ENCODE results near the gene PDXK.

Gene PDXK

DNA sequence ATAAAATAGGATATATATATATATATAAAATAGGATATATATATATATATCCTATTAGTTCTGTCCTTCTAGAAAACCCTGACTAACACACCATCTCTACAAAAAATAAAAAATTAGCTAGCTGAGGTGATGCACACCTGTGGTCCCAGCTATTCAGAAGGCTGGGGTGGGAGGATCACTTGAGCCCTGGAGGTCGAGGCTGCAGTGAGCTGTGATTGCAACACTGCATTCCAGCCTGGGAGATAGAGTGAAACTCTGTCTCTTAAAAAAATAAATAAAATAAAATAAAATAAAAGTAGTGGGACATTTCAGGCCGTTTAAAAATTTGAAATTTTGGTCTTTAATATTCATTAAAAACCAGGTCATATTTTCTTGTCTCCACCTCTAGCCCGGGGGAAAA, 66.2 kb downstream of the PDXK start:
- no peak for DNase-seq

DNA sequence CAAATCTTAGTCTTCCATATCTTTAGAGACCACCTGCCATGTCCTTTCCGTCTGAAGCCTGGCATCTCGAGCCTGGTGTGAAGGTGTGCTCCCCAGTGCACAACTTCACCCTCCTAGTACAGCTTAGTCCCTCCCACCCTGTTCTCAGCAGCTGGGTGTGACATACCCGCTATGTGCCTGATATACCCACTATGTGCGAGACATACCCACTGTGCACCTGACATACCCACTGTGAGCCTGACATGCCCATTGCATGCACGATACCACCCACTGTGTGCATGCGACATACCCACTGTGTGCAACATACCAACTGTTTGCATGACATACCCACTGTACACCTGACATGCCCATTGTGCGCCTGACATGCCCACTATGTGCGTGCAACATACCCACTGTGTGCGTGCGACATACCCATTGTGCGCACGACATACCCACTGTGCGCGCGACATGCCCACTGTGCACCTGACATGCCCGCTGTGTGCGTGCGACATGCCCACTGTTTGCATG, 67.4 kb downstream of the PDXK start:
- no peak for DNase-seq

DNA sequence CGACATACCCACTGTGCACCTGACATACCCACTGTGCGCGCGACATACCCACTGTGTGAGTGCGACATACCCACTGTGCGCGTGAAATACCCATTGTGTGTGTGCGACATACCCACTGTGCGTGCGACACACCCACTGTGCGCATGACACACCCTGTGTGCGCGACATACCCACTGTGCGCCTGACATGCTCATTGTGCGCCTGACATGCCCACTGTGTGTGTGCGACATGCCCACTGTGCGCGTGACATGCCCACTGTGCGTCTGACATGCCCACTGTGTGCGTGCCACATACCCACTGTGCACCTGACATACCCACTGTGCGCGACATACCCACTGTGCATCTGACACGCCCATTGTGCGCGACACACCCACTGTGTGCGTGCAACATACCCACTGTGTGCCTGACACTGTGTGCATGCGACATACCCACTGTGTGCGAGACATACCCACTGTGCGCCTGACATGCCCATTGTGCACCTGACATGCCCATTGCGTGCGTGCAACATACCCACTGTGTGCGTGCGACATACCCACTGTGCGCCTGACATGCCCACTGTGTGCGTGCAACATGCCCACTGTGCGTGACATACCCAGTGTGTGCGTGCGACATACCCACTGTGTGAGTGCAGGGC, 68.0 kb downstream of the PDXK start:
- DNase-seq: no peak

DNA sequence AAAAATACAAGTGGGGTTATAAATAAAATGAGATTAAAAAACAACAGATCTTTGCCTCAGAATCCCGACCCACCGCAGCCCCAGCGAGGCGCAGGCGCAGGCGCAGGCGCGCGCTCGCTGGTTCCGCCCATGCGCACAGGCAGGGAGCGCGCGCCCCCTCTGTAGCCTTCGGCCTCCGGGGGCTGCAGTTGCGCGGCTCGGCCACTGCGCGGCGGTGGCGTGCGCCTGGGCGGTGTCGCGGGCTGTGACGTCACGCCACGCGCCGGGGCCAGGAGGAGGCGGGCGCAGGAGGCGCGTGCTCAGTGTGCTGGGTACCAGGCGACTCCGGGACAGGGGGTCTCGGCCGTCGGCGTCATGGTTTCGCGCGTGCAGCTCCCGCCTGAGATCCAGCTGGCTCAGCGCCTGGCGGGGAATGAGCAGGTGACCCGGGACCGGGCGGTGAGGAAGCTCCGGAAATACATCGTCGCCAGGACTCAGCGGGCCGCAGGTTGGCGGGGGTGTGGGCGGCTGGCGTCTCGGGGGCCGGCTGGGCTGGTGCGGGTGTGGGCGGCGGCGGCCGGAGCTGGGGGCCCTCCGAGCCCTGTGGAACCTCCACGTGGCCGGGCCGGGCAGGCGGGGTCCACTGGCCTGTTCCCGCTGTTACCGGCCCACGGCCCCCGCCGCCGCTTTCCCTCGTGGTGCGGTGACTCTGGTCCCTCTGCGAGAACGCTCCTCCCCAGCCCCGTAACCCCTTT, 70.5 kb downstream of the PDXK start, which contains the start of gene RRP1:
Gene RRP1 (plus strand): TSS at position 302 of the 734 bp plus-strand sequence. CDS start 53 bp downstream, at position 355.
- DNase-seq: peak; percentile 96

DNA sequence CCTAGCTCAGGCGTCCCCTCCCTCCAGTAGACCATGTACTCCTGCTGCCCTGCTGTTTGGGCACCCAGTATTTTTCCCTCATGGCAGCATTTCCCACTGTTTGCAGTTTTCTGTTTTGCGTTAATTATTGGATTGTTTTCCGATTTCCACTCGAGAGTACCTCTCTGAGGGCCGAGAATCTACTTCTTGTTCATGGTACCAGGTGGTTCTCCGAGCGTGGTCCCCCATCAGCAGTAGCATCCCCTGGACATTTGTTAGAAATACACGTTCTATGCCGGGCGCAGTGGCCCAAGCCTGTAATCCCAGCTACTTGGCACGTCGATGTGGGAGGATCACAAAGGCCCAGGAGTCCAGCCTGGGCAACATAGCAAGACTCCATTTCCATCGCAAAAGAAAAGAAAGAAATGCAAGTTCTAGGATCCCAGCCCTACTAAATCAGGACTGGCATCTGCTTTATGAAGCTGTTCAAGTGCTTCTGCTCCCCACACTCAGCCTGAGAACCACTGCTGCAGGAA, 71.1 kb downstream of the PDXK start:
- DNase-seq: no peak

DNA sequence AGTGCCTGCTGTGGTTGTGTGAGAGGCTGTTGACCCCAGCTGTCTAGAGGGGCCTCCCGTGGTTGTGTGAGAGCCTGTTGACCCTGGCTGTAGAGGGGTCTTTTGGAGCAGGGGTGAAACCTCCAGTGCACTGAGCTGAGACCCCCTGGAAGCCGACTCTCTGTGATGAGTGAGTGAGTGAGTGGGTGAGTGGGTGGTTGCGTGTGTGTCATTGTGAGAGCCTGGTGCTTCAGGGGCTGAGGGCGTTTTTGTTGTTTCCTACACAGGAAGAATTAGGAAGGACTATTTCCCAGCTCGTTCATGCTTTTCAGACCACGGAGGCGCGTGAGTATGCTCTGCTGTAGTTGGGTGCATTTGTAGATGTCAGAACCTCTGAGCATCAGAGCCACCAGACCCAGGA, 73.5 kb downstream of the PDXK start:
- no peak for DNase-seq

DNA sequence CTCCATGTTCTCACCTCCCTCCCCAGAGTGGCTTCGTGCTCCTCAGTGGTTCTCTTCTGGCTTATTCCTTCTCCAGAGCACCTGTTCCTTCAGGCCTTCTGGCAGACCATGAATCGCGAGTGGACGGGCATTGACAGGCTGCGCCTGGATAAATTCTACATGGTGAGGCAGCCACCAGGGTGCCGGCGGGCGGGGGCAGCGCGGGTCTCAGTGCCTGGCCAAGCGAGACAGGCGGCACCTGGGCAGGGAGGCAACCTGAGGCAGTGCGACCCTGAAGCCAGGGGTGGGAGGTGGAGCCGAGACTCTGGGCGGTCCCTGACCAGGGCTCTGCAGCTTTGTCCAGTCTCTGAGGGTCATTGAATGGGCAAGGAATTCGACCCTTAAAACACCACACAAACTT, 74.3 kb downstream of the PDXK start:
- no peak for DNase-seq

DNA sequence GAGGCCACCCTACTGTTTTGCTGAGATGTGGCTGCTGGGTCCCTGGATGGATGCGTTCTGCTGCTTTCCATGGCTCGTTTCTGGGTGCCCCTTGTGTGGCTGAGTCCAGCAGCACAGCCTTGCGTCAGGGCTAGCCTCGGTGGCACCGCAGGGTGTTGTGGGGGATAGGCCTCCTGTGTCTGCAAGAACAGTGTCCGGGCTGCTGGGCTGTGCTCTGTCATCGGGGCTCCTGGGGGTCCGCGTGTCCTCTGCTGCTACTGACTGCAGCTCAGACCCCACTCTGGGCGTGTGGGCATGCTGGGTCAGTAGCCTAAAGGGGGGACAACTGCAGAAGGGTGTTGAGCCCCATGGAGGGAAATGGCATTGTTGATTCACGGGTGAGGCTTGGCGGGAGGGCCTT, 75.4 kb downstream of the PDXK start:
- no peak for DNase-seq

DNA sequence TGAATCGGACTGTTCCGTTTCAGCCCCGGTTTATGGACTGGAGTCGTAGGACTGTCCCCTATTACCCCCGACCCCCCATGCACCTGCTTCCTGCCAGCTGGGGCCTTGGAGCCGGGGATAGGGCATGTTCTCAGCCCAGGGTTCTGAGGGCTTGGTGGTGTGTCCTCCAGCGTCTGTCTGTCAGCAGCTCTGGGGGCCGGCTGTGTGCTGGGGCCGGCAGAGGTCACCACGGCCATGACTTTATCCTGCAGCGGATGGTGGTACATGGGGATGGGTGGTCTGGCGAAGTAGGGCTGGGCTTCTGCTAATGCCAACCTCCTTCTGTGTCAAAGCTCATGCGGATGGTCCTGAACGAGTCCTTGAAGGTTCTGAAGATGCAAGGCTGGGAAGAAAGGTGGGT, 75.9 kb downstream of the PDXK start:
- no peak for DNase-seq

DNA sequence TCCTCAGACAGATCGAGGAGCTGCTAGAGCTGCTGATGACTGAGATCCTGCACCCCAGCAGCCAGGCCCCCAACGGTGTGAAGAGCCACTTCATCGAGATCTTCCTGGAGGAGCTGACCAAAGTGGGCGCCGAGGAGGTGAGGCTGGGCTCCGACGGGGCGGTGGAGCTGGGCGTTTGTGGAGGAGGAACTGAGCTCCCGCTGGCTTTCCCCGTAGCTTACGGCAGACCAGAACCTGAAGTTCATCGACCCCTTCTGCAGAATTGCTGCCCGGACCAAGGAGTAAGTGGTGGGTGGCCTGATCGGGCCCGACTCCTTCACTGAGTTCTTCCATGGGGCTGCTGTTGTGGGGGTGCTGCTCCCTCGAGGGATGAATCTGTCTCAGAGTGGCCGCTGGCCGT, 78.5 kb downstream of the PDXK start:
- no peak for DNase-seq

DNA sequence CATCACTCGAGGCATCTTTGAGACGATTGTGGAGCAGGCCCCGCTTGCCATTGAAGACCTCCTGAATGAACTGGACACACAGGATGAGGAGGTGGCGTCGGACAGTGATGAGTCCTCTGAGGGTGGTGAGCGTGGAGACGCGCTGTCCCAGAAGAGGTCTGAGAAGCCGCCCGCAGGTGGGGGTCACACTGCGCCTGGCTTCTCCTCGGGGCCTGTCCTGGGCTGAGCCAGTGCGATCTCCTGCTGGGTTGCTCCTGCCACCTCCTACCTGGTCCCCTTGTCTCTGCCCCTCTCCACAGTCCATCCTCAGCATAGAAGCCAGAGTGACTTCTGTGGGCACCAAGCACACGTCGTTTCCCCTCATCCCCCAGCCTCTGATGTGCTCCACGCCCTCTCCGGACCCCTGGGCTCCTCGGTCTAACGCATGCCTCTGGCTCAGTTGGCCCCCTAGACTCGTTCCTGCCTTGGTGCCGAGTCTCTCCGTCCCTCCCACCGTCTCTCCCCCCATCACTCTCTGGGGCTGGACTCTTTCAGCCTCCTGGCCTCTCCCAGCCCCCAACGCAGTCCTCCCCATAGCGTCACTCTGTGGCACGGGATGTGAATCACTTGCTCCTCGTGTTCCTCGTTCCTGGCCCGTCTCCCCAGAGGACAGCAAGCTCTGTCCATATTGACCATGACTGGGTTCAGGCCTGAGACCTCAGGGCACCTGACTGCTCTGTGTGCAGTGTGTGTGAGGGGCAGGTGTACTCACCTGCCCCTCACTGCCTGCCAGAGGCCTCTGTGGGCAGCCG, 79.2 kb downstream of the PDXK start:
- no peak for DNase-seq

DNA sequence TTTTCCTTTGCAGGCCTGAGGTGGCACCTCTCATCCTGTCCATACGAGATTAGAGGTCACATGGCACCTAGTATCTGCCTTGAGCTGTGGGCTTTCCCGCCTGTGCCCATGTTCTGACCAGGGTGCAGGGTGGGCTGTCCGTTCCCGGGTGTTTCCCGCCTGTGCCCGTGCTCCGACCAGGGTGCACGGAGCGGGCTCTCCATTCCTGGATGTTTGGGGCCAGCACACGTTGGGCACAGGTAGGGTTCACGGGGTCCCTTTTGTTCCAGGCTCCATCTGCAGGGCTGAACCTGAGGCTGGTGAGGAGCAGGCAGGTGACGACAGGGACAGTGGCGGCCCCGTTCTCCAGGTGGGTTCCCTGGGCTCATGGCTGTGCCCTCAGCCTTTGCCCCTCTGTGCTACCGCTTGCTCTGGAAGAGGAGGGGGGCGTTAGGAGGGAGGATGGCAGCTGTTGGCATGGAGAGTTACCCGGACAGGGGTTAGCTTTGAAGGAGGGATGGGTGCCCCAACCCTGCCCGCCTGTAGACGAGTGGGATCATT, 80.4 kb downstream of the PDXK start:
- no peak for DNase-seq

DNA sequence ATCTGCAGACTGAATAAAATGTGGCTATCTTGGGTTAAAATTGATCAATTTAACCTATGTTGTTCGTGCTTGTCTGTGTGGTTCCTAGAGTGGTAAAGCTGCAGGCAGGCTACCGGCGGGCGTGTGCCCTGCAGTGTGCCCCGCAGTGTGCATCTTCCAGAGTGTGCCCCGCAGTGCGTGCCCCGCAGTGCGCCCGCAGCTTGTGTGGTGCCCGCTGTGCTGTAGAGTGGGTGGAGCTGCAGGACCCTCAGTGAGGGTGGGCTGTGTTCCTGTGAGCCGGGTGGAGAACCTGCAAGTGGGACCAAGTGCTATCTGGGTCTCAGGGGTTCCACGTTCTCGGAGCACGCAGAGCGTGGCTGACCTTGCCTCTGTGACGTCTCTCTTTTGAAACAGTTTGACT, 81.2 kb downstream of the PDXK start:
- no peak for DNase-seq

DNA sequence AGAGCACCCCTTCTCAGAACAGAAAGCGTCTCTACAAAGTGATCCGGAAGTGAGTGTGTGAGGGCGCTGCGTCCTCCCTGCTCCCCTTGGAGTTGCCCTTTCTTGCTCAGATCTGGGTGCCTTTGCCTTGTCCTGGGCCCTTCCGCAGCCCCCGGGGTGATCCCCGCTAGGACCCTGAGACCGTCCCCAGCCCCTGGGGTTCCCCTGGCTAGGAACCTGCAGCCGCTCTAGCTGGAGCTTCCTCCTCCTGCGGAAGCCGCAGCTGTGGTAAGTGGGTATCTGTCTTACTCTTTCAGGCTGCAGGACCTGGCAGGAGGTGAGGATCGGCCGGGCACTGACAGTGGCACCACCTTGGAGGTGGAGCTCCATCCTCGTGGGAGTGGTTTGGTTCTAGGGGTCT, 81.6 kb downstream of the PDXK start:
- DNase-seq: no peak

DNA sequence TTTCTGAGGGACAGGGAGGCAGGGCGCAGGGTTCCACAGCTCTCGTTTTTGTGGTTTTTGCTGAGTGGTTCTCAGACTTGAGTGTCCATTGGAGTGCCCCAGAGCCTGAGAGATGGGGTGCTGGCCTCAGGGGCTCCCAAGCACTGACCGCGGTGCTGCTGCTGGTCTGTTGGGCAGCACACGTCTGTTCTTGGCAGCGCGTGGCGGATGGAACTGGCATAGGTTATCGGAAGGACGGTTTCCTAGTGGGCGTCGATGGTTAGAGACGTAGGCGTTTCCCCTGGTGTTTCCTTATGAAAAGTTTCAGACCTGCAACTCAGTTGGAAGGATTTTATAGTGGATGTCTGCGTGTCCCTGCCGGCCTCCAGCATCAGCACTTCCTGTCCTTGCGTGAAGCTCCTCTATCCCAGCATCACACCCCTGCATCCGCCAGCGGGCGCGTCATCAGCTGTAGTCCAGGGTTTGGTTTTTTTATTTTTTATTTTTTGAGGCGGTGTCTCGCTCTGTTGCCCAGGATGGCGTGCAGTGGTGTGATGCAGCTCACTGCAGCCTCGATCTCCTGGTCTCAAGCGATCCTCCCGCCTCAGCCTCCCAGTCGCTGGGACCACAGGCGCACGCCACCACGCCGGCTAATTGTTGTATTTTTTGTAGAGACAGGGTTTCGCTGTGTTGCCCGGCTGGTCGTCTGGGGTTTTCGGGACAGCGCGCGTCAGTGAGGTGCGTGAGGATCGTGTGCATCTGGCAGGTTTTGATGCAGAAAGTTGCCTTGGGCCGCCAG, 82.3 kb downstream of the PDXK start:
- DNase-seq: no peak

DNA sequence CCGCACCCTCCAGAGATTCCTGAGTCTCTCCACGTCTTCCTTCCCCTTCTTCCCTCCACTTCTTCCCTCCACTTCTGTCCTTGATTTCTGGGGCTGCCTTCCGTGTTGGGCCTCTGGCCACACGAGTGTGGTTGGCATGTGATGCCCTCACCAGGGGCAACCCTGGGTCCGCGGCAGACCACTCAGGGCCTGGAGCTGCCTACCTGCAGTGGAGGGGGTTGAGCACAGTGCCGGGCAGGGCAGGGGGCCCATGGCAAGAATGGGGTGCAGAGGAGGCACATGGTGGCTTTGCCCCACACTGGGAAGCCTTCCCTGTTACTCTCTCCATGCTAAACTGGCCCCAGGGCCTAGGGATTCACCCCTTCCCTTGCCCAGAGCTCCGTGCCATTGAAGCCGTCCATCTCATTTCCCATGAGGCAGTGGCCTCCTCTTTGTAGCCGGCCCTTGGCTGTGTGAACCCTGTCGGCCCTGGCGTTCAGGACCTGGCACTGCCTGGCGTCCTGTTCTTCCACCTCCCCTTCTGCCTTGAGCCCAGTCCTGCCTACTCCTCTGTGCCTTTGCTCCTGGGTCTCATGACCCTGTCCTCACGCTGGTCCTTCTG, 83.9 kb downstream of the PDXK start:
- DNase-seq: no peak

DNA sequence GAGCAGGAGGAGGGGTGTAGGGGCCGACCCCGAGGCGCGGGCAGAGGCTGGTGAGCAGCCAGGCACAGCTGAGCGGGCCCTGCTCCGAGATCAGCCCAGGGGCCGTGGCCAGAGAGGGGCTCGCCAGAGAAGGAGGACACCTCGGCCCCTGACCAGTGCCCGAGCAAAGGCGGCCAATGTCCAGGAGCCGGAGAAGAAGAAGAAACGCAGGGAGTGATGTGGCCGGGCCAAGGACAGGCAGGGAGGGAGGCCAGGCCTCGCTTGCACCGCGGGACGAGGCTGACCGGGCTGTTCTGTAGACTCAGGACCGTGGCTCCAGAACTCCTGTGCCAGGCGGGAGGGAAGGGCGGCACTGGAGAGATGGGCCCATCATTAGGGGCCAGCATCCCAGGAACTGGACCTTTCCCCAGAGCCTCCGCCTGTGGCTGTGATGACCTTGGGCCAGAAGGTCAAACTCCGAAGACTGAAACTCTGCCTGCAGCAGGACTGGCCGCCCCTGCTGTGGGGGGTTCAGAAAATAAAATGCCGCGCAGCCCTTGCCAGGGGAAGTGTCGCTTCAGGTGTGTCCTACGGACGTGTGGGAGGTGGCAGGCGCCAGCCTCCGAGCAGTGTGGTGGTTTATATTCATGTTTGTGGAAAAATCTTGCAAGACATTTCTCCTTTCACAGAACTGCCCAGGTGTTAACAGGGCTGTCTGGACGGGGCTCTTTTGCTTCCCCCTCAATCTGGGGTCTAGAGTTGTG, 84.8 kb downstream of the PDXK start:
- no peak for DNase-seq

DNA sequence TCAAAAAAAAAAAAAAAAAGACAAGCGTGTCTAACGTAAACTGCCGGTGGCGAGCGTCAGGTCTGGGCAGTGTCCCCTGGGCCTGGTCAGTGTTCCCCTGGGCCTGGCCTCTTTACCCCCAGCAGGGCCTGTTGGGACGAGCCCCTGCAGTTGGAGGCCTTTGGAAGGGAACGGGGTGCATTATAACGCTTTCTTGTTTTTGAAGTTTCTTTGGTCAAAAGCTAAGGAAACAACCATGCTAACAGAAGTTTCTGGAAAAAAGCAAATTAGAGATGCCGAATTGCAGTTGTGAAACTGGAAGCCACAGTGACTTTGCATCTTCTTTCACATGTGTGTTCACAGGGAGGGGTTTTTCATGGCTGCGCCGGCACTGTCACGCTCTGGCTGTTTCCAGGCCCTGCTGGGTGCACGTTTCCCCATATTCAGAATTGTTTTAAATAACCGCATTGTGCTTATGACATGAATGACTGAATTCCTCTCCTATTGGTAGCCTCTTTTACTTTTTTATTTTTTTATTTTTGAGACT, 86.4 kb downstream of the PDXK start:
- peak; percentile 92 for DNase-seq

DNA sequence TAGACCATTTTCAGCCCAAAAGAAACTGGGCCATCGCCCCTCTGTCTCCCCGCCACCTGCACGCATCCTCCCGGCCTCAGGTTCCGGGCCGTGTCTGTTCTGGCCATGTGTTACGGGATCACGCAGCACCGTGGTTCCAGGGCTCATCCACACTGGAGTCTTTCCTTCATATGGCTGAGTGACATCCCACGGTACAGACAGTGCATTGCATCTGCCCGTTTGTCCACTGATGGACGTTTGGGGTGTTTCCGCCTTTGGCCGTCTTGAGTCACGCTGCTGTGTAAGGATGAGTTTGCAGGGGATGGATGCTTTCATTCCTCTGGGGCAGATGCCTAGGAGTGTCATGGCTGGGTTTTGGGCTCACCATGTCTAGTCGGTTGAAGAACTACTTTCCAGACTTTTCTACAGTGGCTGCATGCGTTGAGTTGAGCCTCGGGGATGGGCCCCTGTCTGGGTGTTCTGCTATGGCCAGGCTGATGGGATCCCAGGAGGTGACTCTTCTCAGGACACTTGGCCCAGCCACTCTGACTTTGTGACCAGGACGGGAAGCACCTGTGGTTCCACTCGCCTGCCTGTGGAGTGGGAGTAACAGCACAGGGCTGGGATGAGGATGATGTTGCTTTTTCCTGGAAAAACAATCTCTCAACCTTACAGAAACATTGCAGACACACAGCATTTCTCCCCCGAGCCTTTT, 87.2 kb downstream of the PDXK start:
- no peak for DNase-seq

DNA sequence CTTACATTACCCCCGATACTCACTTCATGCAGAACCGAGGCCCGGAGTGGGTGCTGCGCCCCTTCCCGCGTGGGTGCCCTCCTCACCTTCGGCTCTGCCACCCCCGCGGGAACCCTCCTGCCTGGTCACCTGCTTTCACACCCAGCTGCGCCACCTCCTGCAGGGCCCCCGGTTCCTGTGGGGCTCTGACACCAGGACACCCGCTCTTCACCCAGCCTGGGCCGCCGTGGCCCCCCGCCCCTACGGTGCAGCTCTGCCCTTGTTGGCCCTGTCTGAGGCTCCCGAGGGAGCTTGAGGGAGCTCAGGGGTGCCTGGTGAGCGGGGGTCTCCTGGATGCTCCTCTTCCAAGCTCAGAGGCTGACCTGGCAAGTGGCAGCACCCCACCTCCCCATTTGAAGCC, 89.4 kb downstream of the PDXK start:
- no peak for DNase-seq

All from suppressor macrophage treated with lipopolysaccharide for 4 hours (primary cell).